GM21526 (cell line): ENCODE measurements around the gene PPP2R5A.
"Not testable (repeated sequence)": the region's sequence is repeated elsewhere in the genome, so short reads cannot be mapped to it uniquely, and the experiment has no call there.

Source experiments
- ATAC-seq: cut with Tn5 transposase; IDR thresholded peaks from one replicate; pipeline ENCODE4 v1.9.1; 2021; ENCODE audit warnings: moderate library complexity; ENCODE audit not compliant: unreplicated experiment, low FRiP score

Gene PPP2R5A

GRCh38 chr1:212294983-212295382 is 9.8 kb downstream of the PPP2R5A start:
- no peak for ATAC-seq

GRCh38 chr1:212295579-212295978 is 10.4 kb downstream of the PPP2R5A start:
- ATAC-seq = no peak

GRCh38 chr1:212297338-212297737 is 12.1 kb downstream of the PPP2R5A start:
- ATAC-seq = no peak

- ATAC-seq = no peak
Measured at GRCh38 chr1:212301580-212301979, 16.4 kb downstream of the PPP2R5A start.

GRCh38 chr1:212302745-212303383 is 17.7 kb downstream of the PPP2R5A start:
- ATAC-seq = no peak

GRCh38 chr1:212305342-212305741 is 20.1 kb downstream of the PPP2R5A start:
- ATAC-seq = no peak

- not testable (repeated sequence) for ATAC-seq
Measured at GRCh38 chr1:212305984-212306452, 20.8 kb downstream of the PPP2R5A start.

GRCh38 chr1:212309967-212310366 is 24.8 kb downstream of the PPP2R5A start:
- no peak for ATAC-seq

GRCh38 chr1:212310383-212310782 is 25.2 kb downstream of the PPP2R5A start:
- no peak for ATAC-seq

GRCh38 chr1:212311836-212312497 is 26.8 kb downstream of the PPP2R5A start:
- ATAC-seq = no peak

GRCh38 chr1:212313616-212314015 is 28.4 kb downstream of the PPP2R5A start:
- ATAC-seq = no peak

GRCh38 chr1:212315184-212315583 is 30.0 kb downstream of the PPP2R5A start:
- ATAC-seq = no peak

GRCh38 chr1:212315907-212316306 is 30.7 kb downstream of the PPP2R5A start:
- no peak for ATAC-seq

GRCh38 chr1:212317916-212318315 is 32.7 kb downstream of the PPP2R5A start:
- no peak for ATAC-seq

- ATAC-seq = not testable (repeated sequence)
Measured at GRCh38 chr1:212321031-212321430, 35.8 kb downstream of the PPP2R5A start.

GRCh38 chr1:212323066-212323465 is 37.9 kb downstream of the PPP2R5A start:
- no peak for ATAC-seq

- ATAC-seq = no peak
Measured at GRCh38 chr1:212326541-212326940, 41.3 kb downstream of the PPP2R5A start.

- ATAC-seq = no peak
Measured at GRCh38 chr1:212328248-212328647, 43.0 kb downstream of the PPP2R5A start.

- no peak for ATAC-seq
Measured at GRCh38 chr1:212329105-212329504, 43.9 kb downstream of the PPP2R5A start.

- ATAC-seq = no peak
Measured at GRCh38 chr1:212341090-212341489, 55.9 kb downstream of the PPP2R5A start.

GRCh38 chr1:212344905-212345304 is 59.7 kb downstream of the PPP2R5A start:
- no peak for ATAC-seq

- ATAC-seq = no peak
Measured at GRCh38 chr1:212346601-212347000, 61.4 kb downstream of the PPP2R5A start.
